Measurements from ENCODE around the gene F2RL2.

DNA sequence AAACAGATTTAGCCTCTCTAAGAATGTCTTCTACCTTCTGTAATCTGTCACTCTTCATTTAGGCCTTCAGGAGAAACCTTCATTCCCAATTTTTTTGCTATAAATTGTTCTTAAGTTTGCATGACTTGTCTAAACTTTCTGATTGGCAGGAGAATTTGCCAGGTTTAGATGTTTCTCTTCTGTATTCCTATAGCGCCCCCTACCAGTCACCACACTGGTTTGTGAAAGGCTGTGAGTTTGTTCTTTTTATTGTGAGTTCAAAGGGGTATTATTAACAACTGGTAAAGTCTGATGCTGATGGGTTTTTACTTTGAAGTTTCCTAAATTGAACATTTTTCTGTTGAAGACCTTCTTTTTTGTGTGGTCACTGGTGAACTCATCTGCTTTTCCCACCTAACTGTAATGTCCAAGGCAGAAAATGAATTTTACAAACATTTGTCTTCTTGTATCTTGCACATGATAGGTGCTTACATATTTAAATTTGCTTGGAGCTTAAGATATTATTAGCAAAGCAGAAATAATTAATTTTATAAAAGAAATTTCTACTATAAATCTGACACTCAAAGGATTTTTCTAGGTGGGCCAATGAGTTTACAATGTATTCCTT is 18.4 kb upstream of the F2RL2 start:
- TF ChIP-seq EP300 (conservative IDR thresholded peaks at IDR 0.05; ENCODE audit: poor library complexity, severe bottlenecking) (no peak), POLR2AphosphoS5 (IDR thresholded peaks at IDR 0.05) (no peak), EZH2 (IDR thresholded peaks at IDR 0.05; ENCODE audit: borderline replicate concordance, insufficient read depth, low read length, poor library complexity, severe bottlenecking) (no peak), MXI1 (conservative IDR thresholded peaks at IDR 0.05; ENCODE audit: poor library complexity, severe bottlenecking) (no peak)
- TF ChIP-seq, protein P1, sequence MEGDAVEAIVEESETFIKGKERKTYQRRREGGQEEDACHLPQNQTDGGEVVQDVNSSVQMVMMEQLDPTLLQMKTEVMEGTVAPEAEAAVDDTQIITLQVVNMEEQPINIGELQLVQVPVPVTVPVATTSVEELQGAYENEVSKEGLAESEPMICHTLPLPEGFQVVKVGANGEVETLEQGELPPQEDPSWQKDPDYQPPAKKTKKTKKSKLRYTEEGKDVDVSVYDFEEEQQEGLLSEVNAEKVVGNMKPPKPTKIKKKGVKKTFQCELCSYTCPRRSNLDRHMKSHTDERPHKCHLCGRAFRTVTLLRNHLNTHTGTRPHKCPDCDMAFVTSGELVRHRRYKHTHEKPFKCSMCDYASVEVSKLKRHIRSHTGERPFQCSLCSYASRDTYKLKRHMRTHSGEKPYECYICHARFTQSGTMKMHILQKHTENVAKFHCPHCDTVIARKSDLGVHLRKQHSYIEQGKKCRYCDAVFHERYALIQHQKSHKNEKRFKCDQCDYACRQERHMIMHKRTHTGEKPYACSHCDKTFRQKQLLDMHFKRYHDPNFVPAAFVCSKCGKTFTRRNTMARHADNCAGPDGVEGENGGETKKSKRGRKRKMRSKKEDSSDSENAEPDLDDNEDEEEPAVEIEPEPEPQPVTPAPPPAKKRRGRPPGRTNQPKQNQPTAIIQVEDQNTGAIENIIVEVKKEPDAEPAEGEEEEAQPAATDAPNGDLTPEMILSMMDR (IDR thresholded peaks at IDR 0.05; ENCODE audit: poor library complexity, severe bottlenecking): peak; percentile 55

Measured in neural cell (in vitro differentiated cells).